Fibroblast of villous mesenchyme (primary cell): ENCODE data around the gene PCBP2. TPM values are rescaled to one million over a fixed set of nuclear protein-coding genes. Genes with fewer than 3 reads are reported as not detected.
"Not testable (repeated sequence)": the region's sequence is repeated elsewhere in the genome, so short reads cannot be mapped to it uniquely, and the experiment has no call there.

Source experiments
- DNase-seq: peaks from one replicate; pipeline ENCODE4 v3.0.0-alpha.2; 2010; ENCODE audit warnings: low read depth
- H3K4me3 ChIP-seq: 2 replicates; pipeline ENCODE4 v1.5.1; 2011; ENCODE audit warnings: low read depth, mild to moderate bottlenecking, low read length
- CTCF ChIP-seq: IDR thresholded peaks from 2 replicates; pipeline ENCODE4 v1.5.1; 2012; ENCODE audit warnings: low read depth, mild to moderate bottlenecking, low read length; ENCODE audit not compliant: insufficient read depth
- total RNA-seq: library from RNA; depleted of rRNA; stranded (reverse); fragments of >200 nt; gene quantifications from 2 replicates; pipeline ENCODE4 v1.2.3, GENCODE V29; 2012

PCBP2 gene
- total RNA-seq, 1 donor, result 237 TPM

GRCh38 chr12:53476769-53477209 lies 24.9 kb downstream of the PCBP2 start:
- no peak overlapping the region for H3K4me3 ChIP-seq
- TF ChIP-seq CTCF, result peak; percentile 50
- DNase-seq, result peak; percentile 42

GRCh38 chr12:53478865-53479264 lies 27.0 kb downstream of the PCBP2 start:
- H3K4me3 ChIP-seq, result no peak overlapping the region
- no peak for TF ChIP-seq CTCF
- no peak for DNase-seq

GRCh38 chr12:53479331-53479730 lies 27.4 kb downstream of the PCBP2 start:
- no peak for DNase-seq
- TF ChIP-seq CTCF, result no peak
- no peak overlapping the region for H3K4me3 ChIP-seq

- no peak overlapping the region for H3K4me3 ChIP-seq
- no peak for DNase-seq
- no peak for TF ChIP-seq CTCF
These were observed 28.9 kb downstream of the PCBP2 start for GRCh38 chr12:53480491-53481442.

- DNase-seq, result peak; percentile 78
- not testable (repeated sequence) for H3K4me3 ChIP-seq
These were observed 29.6 kb downstream of the PCBP2 start for GRCh38 chr12:53481458-53481857.

- no peak overlapping the region for H3K4me3 ChIP-seq
- TF ChIP-seq CTCF, result peak; percentile 22
- no peak for DNase-seq
These were observed 30.2 kb downstream of the PCBP2 start for GRCh38 chr12:53481939-53482586.

- no peak for TF ChIP-seq CTCF
- H3K4me3 ChIP-seq, result no peak overlapping the region
- DNase-seq, result no peak
These were observed 30.8 kb downstream of the PCBP2 start for GRCh38 chr12:53482626-53483168.
